Subcutaneous adipose tissue (tissue), 4 donors: ENCODE data around the gene LIN9. TPM values are rescaled to one million over a fixed set of nuclear protein-coding genes. Genes with fewer than 3 reads are reported as not detected.

Source experiments
- CTCF ChIP-seq: fragments of 450-650 bp; IDR thresholded peaks from one replicate; pipeline ENCODE4 v1.5.1; 2016; ENCODE audit warnings: low read depth, mild to moderate bottlenecking, control low read depth, antibody characterized with exemption, moderate library complexity
- total RNA-seq, 4 donors: library from RNA; depleted of rRNA; stranded (reverse); fragments of >200 nt; gene quantifications; one replicate each; pipeline ENCODE4 v1.1.0, GENCODE V29; 2016

Gene LIN9
- total RNA-seq, 4 donors from 2014 or later = 1.8 to 4.1 (median 2.1) TPM

- no peak for TF ChIP-seq CTCF
Measured at GRCh38 chr1:226261818-226262217, 47.1 kb downstream of the LIN9 start.

- no peak for TF ChIP-seq CTCF
Measured at GRCh38 chr1:226255380-226255779, 53.6 kb downstream of the LIN9 start.

- TF ChIP-seq CTCF = no peak
Measured at GRCh38 chr1:226253933-226254332, 55.0 kb downstream of the LIN9 start.

GRCh38 chr1:226250511-226250910, 58.5 kb downstream of the LIN9 start:
- TF ChIP-seq CTCF = no peak

GRCh38 chr1:226248796-226249195, 60.2 kb downstream of the LIN9 start:
- no peak for TF ChIP-seq CTCF

GRCh38 chr1:226248091-226248490, 60.9 kb downstream of the LIN9 start:
- no peak for TF ChIP-seq CTCF

GRCh38 chr1:226239421-226239820, 69.5 kb downstream of the LIN9 start:
- no peak for TF ChIP-seq CTCF
